Central memory CD8-positive, alpha-beta T cell (primary cell): ENCODE measurements around the gene ZNF423.

Source experiments
- ATAC-seq: fragments of 150-1000 bp; cut with Tn5 transposase; replicated peaks from 2 replicates; pipeline ENCODE4 v1.10.0; 2022; ENCODE audit warnings: mild to moderate bottlenecking, moderate FRiP score, moderate number of reproducible peaks; ENCODE audit not compliant: poor library complexity, severe bottlenecking; ENCODE audit errors: extremely low read depth
- DNase-seq, 2 donors: peaks; one replicate each; pipeline ENCODE4 v3.0.0; 2021; ENCODE audit warnings: low spot score in 2 of 2
- H3K27ac Mint-ChIP-seq: one replicate; pipeline ENCODE4 v1.8.0; 2022; ENCODE audit warnings: low read depth, mild to moderate bottlenecking, moderate library complexity, mixed read lengths
- H3K27me3 Mint-ChIP-seq: one replicate; pipeline ENCODE4 v1.8.0; 2022; ENCODE audit warnings: mixed read lengths
- H3K36me3 Mint-ChIP-seq: one replicate; pipeline ENCODE4 v1.8.0; 2022; ENCODE audit warnings: mild to moderate bottlenecking, moderate library complexity, mixed read lengths; ENCODE audit not compliant: insufficient read depth
- H3K4me1 Mint-ChIP-seq: one replicate; pipeline ENCODE4 v1.8.0; 2022; ENCODE audit warnings: mixed read lengths
- H3K4me3 Mint-ChIP-seq: one replicate; pipeline ENCODE4 v1.8.0; 2022; ENCODE audit warnings: mild to moderate bottlenecking, moderate library complexity, mixed read lengths
- H3K9me3 Mint-ChIP-seq: one replicate; pipeline ENCODE4 v1.8.0; 2022; ENCODE audit warnings: mixed read lengths

Gene ZNF423

DNA sequence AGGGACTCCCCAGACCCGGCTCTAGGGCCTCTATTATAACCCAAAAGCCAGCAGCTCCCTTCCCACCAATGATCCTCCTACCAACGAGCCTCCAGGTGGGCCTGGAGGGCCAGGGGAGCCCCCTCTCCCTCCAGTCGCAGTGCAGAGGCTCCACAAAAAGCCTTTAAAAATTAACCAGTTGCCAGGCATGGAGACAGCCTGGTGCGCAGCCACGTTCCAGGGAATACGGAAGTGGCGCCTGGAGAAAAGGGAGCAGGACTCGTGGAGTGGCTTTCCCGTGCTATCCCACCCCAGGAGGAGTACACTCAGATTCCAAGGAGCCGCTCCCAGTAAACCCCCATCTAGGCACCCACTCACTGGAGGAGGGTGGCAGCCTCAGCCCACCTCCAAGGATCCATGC lies 112.3 kb downstream of the ZNF423 start:
- no peak for ATAC-seq
- peaks cover 15% of the 10 kb centered on the region for H3K27me3 Mint-ChIP-seq
- no peaks in the 10 kb centered on the region for H3K36me3 Mint-ChIP-seq
- DNase-seq, result no peak
- no peaks in the 10 kb centered on the region for H3K9me3 Mint-ChIP-seq
- no peaks in the 10 kb centered on the region for H3K4me1 Mint-ChIP-seq
- no peak overlapping the region for H3K4me3 Mint-ChIP-seq
- no peak overlapping the region for H3K27ac Mint-ChIP-seq

GRCh38 chr16:49743203-49743464 lies 112.8 kb downstream of the ZNF423 start:
- Mint-ChIP-seq H3K4me3 (no peak overlapping the region), H3K27me3 (peaks cover 9% of the 10 kb centered on the region), H3K9me3 (no peaks in the 10 kb centered on the region), H3K36me3 (no peaks in the 10 kb centered on the region), H3K4me1 (no peaks in the 10 kb centered on the region), H3K27ac (no peak overlapping the region)
- no peak for DNase-seq
- no peak for ATAC-seq

DNA sequence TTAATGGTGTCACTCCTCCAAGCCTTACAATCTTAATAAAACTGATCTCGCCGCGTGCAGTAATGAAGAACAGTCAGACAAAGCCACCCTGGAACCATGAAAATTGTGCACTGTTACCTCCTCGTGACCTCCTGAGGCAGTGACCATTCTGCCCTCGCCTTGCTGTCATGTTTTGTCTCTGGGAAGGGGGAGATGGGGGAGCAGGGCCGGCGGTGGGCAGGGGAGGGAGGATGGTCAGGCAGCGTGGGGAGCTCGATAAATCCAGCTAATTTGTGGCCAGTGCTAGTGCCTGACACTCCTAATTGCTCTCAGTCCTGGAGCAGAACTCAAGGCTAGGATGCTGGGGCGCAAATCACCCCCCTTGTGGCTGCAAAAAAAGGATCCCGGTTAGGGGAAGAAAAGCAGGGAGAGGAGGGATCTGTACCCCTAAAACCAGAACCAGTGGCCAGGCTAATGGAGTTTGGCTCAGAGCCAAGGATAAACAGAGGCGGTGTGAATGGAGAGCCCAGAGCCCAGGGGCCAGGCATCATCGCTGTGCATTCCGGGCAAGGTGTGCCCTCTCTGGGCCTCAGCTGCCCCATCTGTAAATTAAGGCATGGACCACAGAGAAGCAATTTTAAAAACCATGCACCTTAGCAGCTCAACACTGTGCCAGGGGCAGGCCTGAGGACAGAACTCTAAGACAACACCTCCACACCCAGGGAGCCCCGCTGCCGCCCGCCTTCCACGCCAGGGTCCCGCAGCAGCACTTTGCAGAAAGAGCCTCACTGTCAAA lies 113.3 kb downstream of the ZNF423 start:
- Mint-ChIP-seq H3K27me3 (peaks cover 9% of the 10 kb centered on the region), H3K9me3 (no peaks in the 10 kb centered on the region), H3K27ac (no peak overlapping the region), H3K36me3 (no peaks in the 10 kb centered on the region), H3K4me3 (no peak overlapping the region), H3K4me1 (no peaks in the 10 kb centered on the region)
- DNase-seq, result no peak
- no peak for ATAC-seq

DNA sequence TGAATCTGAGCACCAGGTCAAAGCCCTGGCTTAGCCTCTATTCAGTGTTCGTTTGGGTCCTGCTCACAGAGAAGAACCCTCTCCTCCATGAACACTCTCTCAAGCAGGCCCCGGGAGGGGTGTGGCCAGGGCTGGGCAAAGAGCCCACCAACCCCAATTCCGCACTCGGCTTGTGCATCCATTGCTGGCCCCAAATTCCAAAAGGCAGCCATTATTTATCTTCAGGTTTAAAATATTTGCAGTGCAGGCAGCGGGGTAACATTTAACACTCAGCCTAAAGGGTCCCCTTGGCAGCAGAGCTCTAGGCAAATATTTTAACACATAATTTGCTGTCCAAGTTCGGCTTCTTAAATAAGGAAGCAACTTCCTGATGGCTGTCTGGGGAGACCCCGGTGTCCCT lies 115.7 kb downstream of the ZNF423 start:
- Mint-ChIP-seq H3K27me3 (peaks cover 2% of the 10 kb centered on the region), H3K36me3 (no peaks in the 10 kb centered on the region), H3K9me3 (no peaks in the 10 kb centered on the region), H3K4me3 (no peak overlapping the region), H3K4me1 (no peaks in the 10 kb centered on the region), H3K27ac (no peak overlapping the region)
- DNase-seq (no peak), ATAC-seq (no peak)

- H3K4me3 Mint-ChIP-seq, result no peak overlapping the region
- no peak for DNase-seq
- no peaks in the 10 kb centered on the region for H3K27me3 Mint-ChIP-seq
- H3K4me1 Mint-ChIP-seq, result no peaks in the 10 kb centered on the region
- no peaks in the 10 kb centered on the region for H3K9me3 Mint-ChIP-seq
- no peak overlapping the region for H3K27ac Mint-ChIP-seq
- no peak for ATAC-seq
- H3K36me3 Mint-ChIP-seq, result no peaks in the 10 kb centered on the region
Observed at GRCh38 chr16:49739381-49739780, 116.5 kb downstream of the ZNF423 start.

DNA sequence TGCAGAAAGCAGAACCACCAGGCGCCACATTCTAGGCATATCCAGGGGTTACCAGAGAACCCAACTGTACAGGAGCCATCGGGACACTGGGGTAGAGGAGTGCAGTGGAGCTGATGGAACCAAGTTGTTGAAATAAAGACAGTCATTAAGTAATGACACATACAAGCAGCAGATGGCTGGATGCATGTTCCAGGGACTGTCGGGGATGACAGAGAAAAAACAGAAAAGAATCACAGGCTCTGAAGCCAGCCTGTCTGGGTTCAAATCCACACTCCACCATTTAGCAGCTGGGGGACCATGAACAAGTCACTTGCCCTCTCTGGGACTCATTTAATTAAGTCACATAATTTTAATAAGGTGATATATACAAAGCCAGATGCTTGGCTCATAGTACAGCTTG lies 117.1 kb downstream of the ZNF423 start:
- DNase-seq, result no peak
- no peaks in the 10 kb centered on the region for H3K9me3 Mint-ChIP-seq
- no peaks in the 10 kb centered on the region for H3K4me1 Mint-ChIP-seq
- no peaks in the 10 kb centered on the region for H3K36me3 Mint-ChIP-seq
- no peak overlapping the region for H3K4me3 Mint-ChIP-seq
- no peak overlapping the region for H3K27ac Mint-ChIP-seq
- ATAC-seq, result no peak
- H3K27me3 Mint-ChIP-seq, result no peaks in the 10 kb centered on the region

DNA sequence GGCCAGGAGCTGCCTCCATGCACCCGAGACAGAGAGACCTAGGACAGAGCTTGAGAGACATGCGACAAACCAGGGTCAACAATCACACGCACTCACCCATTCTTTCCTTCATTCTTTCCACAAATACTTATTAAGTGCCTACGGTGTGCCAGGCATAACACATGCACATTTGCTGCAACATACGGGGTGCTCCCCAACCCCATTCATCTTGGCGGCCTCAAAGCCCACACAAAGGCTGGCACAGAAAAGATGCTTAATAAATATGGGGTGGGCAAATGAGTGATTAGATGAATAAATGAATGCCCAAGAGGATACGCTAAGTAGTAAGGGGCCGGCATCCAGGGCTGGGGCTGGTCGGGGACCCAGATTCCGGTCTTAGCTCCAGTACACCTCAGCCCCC lies 117.9 kb downstream of the ZNF423 start:
- H3K27me3 Mint-ChIP-seq, result no peaks in the 10 kb centered on the region
- no peaks in the 10 kb centered on the region for H3K36me3 Mint-ChIP-seq
- DNase-seq (no peak), ATAC-seq (no peak)
- H3K4me1 Mint-ChIP-seq, result no peaks in the 10 kb centered on the region
- no peaks in the 10 kb centered on the region for H3K9me3 Mint-ChIP-seq
- H3K4me3 Mint-ChIP-seq, result no peak overlapping the region
- H3K27ac Mint-ChIP-seq, result no peak overlapping the region

- H3K4me3 Mint-ChIP-seq, result no peak overlapping the region
- no peak for ATAC-seq
Observed at GRCh38 chr16:49737541-49737940, 118.4 kb downstream of the ZNF423 start.

DNA sequence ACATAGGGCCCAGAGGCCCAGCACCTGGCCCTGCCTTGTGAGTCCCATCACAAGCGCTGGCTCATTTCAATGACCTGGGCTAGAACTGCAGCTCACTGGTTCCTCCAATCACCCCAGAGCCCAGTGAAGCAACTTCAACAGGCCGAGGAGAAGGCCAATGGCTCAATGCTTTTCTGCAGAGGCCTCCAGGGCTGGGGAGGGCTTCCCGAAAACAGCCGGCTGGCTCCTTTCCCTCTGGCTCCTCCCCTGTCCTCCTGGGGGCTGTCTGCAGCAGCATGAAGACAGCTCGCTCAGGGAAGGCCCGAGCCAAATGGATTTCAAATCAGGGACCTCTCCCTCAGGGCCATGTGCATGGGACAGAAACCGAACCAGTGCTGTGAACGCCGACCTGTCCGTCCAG lies 121.6 kb downstream of the ZNF423 start:
- H3K9me3 Mint-ChIP-seq, result no peaks in the 10 kb centered on the region

More at GRCh38 chr16:49737541-49737940, 118.4 kb downstream of the ZNF423 start:
- Mint-ChIP-seq H3K9me3 (no peaks in the 10 kb centered on the region), H3K27me3 (no peaks in the 10 kb centered on the region), H3K36me3 (no peaks in the 10 kb centered on the region), H3K27ac (no peak overlapping the region), H3K4me1 (no peaks in the 10 kb centered on the region)
- DNase-seq, result no peak

DNA sequence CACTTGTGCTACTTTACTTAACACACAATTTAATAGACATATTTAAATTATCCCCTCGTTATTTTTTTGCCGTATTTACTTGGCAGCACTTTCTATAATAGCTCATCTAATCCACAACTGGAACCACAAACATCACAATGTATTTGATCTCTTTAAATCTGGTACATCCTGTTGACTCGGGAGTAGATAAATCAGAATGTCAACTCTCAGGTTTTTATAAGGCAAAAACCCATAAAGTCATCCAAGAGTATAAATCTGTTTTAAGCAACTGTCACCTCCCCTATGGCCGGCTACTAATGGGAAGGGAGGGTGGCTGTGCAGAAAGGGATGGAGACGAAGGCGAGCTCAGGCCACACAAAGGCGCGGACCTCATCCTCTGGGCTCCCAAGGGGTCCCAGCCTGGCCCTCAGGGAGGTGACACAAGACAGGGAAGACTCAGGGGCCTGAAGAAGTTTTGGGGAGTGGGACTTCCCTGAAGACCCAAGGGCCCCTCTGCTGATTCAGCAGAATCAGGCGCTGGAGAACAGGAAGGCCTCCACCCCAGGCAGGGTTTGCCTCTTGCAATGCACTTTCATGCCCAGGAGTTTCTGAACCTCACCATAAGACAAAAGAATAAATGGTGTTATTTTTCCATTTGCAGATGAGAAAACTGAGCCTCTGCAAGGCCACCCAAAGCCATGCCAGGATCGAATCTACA lies 122.5 kb downstream of the ZNF423 start:
- Mint-ChIP-seq H3K4me3 (no peak overlapping the region), H3K4me1 (no peaks in the 10 kb centered on the region), H3K27me3 (no peaks in the 10 kb centered on the region), H3K9me3 (no peaks in the 10 kb centered on the region), H3K36me3 (no peaks in the 10 kb centered on the region), H3K27ac (no peak overlapping the region)
- DNase-seq (no peak), ATAC-seq (no peak)

More for the DNA sequence above, 121.6 kb downstream of the ZNF423 start:
- Mint-ChIP-seq H3K4me3 (no peak overlapping the region), H3K27ac (no peak overlapping the region), H3K27me3 (no peaks in the 10 kb centered on the region), H3K36me3 (no peaks in the 10 kb centered on the region), H3K4me1 (no peaks in the 10 kb centered on the region)
- no peak for ATAC-seq
- DNase-seq, result no peak

DNA sequence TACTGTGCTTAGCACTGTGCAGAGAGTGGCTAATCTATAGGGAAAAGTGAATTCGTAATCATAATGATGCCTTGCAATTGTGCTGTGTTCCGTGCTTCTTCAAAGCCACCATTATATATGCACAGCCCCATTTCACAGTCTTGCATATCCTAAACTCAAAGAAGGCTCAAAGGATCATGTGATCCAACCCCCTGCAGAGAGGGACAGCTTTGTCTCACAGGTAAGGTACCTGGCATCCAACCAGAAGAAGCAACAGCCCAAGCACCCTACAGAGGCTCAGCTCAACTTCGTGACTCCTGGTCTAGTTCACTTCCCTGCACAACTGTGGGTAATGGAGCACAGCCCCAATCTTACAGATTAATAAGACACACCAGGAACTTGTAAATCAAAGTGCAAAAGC lies 124.0 kb downstream of the ZNF423 start:
- H3K27me3 Mint-ChIP-seq, result no peaks in the 10 kb centered on the region
- H3K36me3 Mint-ChIP-seq, result no peaks in the 10 kb centered on the region
- ATAC-seq (no peak), DNase-seq (no peak)
- no peaks in the 10 kb centered on the region for H3K4me1 Mint-ChIP-seq
- no peak overlapping the region for H3K27ac Mint-ChIP-seq
- no peaks in the 10 kb centered on the region for H3K9me3 Mint-ChIP-seq
- H3K4me3 Mint-ChIP-seq, result no peak overlapping the region

DNA sequence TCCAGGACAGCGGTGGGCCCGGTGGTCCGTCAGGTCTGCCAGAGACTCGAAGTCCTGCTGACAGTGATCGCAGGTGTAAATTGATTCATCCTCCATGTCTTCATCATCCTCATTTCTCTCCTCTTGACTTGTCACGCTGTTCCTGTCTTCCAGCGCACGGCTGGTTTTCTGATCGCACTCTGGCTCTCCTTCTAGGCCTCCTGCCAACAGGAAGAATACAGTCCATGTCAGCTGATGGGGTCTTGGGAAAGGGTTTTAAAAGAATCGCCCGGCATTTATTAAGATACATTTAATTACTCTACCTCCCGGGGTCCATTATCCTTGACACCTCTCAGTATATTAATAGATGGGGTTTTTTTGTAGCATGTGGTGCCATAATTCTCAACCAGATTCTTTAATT lies 125.1 kb downstream of the ZNF423 start:
- DNase-seq, result no peak
- Mint-ChIP-seq H3K4me1 (no peaks in the 10 kb centered on the region), H3K27me3 (no peaks in the 10 kb centered on the region), H3K9me3 (no peaks in the 10 kb centered on the region), H3K27ac (no peak overlapping the region), H3K36me3 (peaks cover 3% of the 10 kb centered on the region), H3K4me3 (no peak overlapping the region)
- no peak for ATAC-seq

- no peaks in the 10 kb centered on the region for H3K4me1 Mint-ChIP-seq
- no peak overlapping the region for H3K4me3 Mint-ChIP-seq
- no peak overlapping the region for H3K27ac Mint-ChIP-seq
- peaks cover 10% of the 10 kb centered on the region for H3K27me3 Mint-ChIP-seq
- no peaks in the 10 kb centered on the region for H3K9me3 Mint-ChIP-seq
- ATAC-seq (no peak), DNase-seq (no peak)
- peaks cover 5% of the 10 kb centered on the region for H3K36me3 Mint-ChIP-seq
Observed at GRCh38 chr16:49727611-49728010, 128.3 kb downstream of the ZNF423 start.
